H1 (cell line): ENCODE data around the gene SAMMSON. TPM values are rescaled to one million over a fixed set of nuclear protein-coding genes. Genes with fewer than 3 reads are reported as not detected.

Experiments used
- CTCF ChIA-PET: fragments of 300-600 bp; sonication (Branson Sonifier 250); formaldehyde crosslinking; loops from one replicate; lab custom pipeline; 2021; ENCODE audit not compliant: partially characterized antibody; lab: Charles Lee
- POLR2A ChIA-PET: fragments of 300-600 bp; sonication (Branson Sonifier 250); formaldehyde crosslinking; loops from one replicate; lab custom pipeline; 2021; ENCODE audit warnings: inconsistent platforms; ENCODE audit not compliant: partially characterized antibody; lab: Charles Lee
- DNase-seq, 2 experiments: peaks; one replicate each; pipeline versions ENCODE4 v3.0.0 to v3.0.0-alpha.2; 2010 to 2022; ENCODE audit warnings: low spot score in 2 of 2, low read depth in 1 of 2, mixed read lengths in 1 of 2
- FAIRE-seq: peaks from 2 replicates; lab custom pipeline; 2011; peaks lifted over from hg19 to GRCh38; lab: Jason Lieb, UNC
- H2AFZ ChIP-seq: 2 replicates; pipeline ENCODE4 v1.8.1; 2012; ENCODE audit warnings: low read length, inconsistent platforms
- H2AK5ac ChIP-seq: 2 replicates; pipeline ENCODE4 v1.6.1; 2013; ENCODE audit warnings: low read depth, low read length
- H2BK120ac ChIP-seq: replicated peaks from 2 replicates; pipeline ENCODE3; 2013; ENCODE audit warnings: low read depth, low read length, inconsistent platforms
- H2BK12ac ChIP-seq: 2 replicates; pipeline ENCODE4 v1.6.1; 2013; ENCODE audit warnings: low read depth, low read length
- H2BK15ac ChIP-seq: 2 replicates; pipeline ENCODE4 v1.6.1; 2013; ENCODE audit warnings: low read length
- H2BK20ac ChIP-seq: 2 replicates; pipeline ENCODE4 v1.6.1; 2013; ENCODE audit warnings: low read length
- H2BK5ac ChIP-seq: 2 replicates; pipeline ENCODE4 v1.6.1; 2013; ENCODE audit warnings: low read depth, low read length
- H3K14ac ChIP-seq: 2 replicates; pipeline ENCODE4 v1.6.1; 2013; ENCODE audit warnings: inconsistent platforms; ENCODE audit not compliant: insufficient read length
- H3K18ac ChIP-seq: 2 replicates; pipeline ENCODE4 v1.6.1; 2013; ENCODE audit warnings: low read length; ENCODE audit errors: extremely low read depth
- H3K23ac ChIP-seq: 2 replicates; pipeline ENCODE4 v1.6.1; 2013; ENCODE audit warnings: inconsistent platforms; ENCODE audit not compliant: insufficient read length
- H3K23me2 ChIP-seq: 2 replicates; pipeline ENCODE4 v1.6.1; 2013; ENCODE audit warnings: low read depth, low read length
- H3K27ac ChIP-seq: 2 replicates; pipeline ENCODE4 v1.6.1; 2011; ENCODE audit warnings: low read depth, low read length, inconsistent platforms
- H3K27me3 ChIP-seq, 4 experiments: replicated peaks in 1 of 4; 1 replicate in 1 of 4; 2 replicates in 3 of 4; pipeline versions ENCODE4 v1.6.1 to v1.8.1; 2011 to 2013; ENCODE audit warnings: low read length in 3 of 4, mild to moderate bottlenecking in 3 of 4, inconsistent platforms in 2 of 4, mixed read lengths in 2 of 4, moderate library complexity in 1 of 4; ENCODE audit not compliant: control insufficient read depth in 3 of 4, insufficient read depth in 3 of 4; ENCODE audit errors: extremely low read depth in 1 of 4
- H3K36me3 ChIP-seq, 4 experiments: 2 replicates each; pipeline versions ENCODE4 v1.6.1 to v1.8.1; 2011 to 2013; ENCODE audit warnings: mild to moderate bottlenecking in 4 of 4, low read length in 3 of 4, moderate library complexity in 2 of 4, control low read depth in 1 of 4, inconsistent platforms in 1 of 4; ENCODE audit not compliant: insufficient read depth in 4 of 4, control insufficient read depth in 2 of 4
- H3K4ac ChIP-seq: replicated peaks from 2 replicates; pipeline ENCODE3; 2013; ENCODE audit warnings: low read length, low read depth, mixed read lengths, inconsistent platforms; ENCODE audit not compliant: insufficient read length
- H3K4me1 ChIP-seq, 4 experiments: replicated peaks in 1 of 4; 1 replicate in 1 of 4; 2 replicates in 3 of 4; pipeline versions ENCODE4 v1.6.1 to v1.8.1; 2011 to 2013; ENCODE audit warnings: low read length in 3 of 4, inconsistent platforms in 2 of 4, mixed read lengths in 1 of 4; ENCODE audit not compliant: insufficient read depth in 4 of 4, control insufficient read depth in 3 of 4
- H3K4me2 ChIP-seq, 2 experiments: 2 replicates each; pipeline versions ENCODE4 v1.6.1 to v1.8.1; 2011 to 2013; ENCODE audit warnings: low read depth in 2 of 2, low read length in 2 of 2, control low read depth in 1 of 2, inconsistent platforms in 1 of 2, mild to moderate bottlenecking in 1 of 2; ENCODE audit not compliant: insufficient read depth in 1 of 2
- H3K4me3 ChIP-seq, 4 experiments: fragments of 200-600, 300-600 bp in 1 of 4; sonication (generic), shearing (Covaris generic), sonication (Bioruptor Twin) in 1 of 4; 2 replicates each; pipeline versions ENCODE4 v1.5.1 to v1.8.1; 2011 to 2016; ENCODE audit warnings: low read length in 4 of 4, low read depth in 3 of 4, control low read depth in 2 of 4, inconsistent platforms in 2 of 4, mild to moderate bottlenecking in 2 of 4, mixed read lengths in 1 of 4, moderate library complexity in 1 of 4; ENCODE audit not compliant: insufficient read depth in 2 of 4; ENCODE audit errors: extremely low read depth in 1 of 4
- H3K56ac ChIP-seq: replicated peaks from 2 replicates; pipeline ENCODE3; 2013; ENCODE audit warnings: low read depth, mild to moderate bottlenecking, mixed read lengths, low read length, inconsistent platforms; ENCODE audit not compliant: insufficient read length
- H3K79me1 ChIP-seq: 2 replicates; pipeline ENCODE4 v1.6.1; 2013; ENCODE audit warnings: low read depth, low read length, control low read depth
- H3K79me2 ChIP-seq, 2 experiments: 2 replicates each; pipeline versions ENCODE4 v1.6.1 to v1.8.1; 2012 to 2013; ENCODE audit warnings: low read length in 2 of 2, mild to moderate bottlenecking in 2 of 2, inconsistent platforms in 1 of 2; ENCODE audit not compliant: insufficient read depth in 2 of 2, control insufficient read depth in 1 of 2
- H3K9ac ChIP-seq, 4 experiments: replicated peaks in 1 of 4; 1 replicate in 1 of 4; 2 replicates in 3 of 4; pipeline versions ENCODE4 v1.6.1 to v1.8.1; 2011 to 2013; ENCODE audit warnings: low read depth in 3 of 4, low read length in 3 of 4, control low read depth in 2 of 4, mild to moderate bottlenecking in 2 of 4, moderate library complexity in 2 of 4, inconsistent platforms in 1 of 4; ENCODE audit errors: extremely low read depth in 1 of 4
- H3K9me3 ChIP-seq, 2 experiments: 2 replicates each; pipeline versions ENCODE4 v1.6.1 to v1.8.1; 2012 to 2013; ENCODE audit warnings: mild to moderate bottlenecking in 2 of 2, moderate library complexity in 2 of 2, control low read depth in 1 of 2, inconsistent platforms in 1 of 2, low read depth in 1 of 2, low read length in 1 of 2, mixed read lengths in 1 of 2; ENCODE audit not compliant: insufficient read depth in 2 of 2
- H4K20me1 ChIP-seq, 2 experiments: replicated peaks in 1 of 2; 2 replicates each; pipeline versions ENCODE3 to v1.8.1; 2011 to 2013; ENCODE audit warnings: inconsistent platforms in 2 of 2, low read length in 2 of 2, mild to moderate bottlenecking in 1 of 2; ENCODE audit not compliant: insufficient read depth in 2 of 2, control insufficient read depth in 1 of 2
- H4K5ac ChIP-seq: 2 replicates; pipeline ENCODE4 v1.6.1; 2013; ENCODE audit warnings: low read length, low read depth, mixed read lengths, inconsistent platforms; ENCODE audit not compliant: insufficient read length
- H4K8ac ChIP-seq: 2 replicates; pipeline ENCODE4 v1.8.0; 2013; ENCODE audit warnings: mild to moderate bottlenecking, moderate library complexity, low read length, inconsistent platforms; ENCODE audit not compliant: insufficient read depth; ENCODE audit errors: extremely low read depth
- H4K91ac ChIP-seq: replicated peaks from 2 replicates; pipeline ENCODE3; 2013; ENCODE audit warnings: low read length, mixed read lengths, inconsistent platforms; ENCODE audit not compliant: insufficient read length
- CHD2 ChIP-seq: IDR thresholded peaks from 2 replicates; pipeline ENCODE4 v1.6.1; 2012; ENCODE audit warnings: low read length, improper control_type of control experiment
- CREB1 ChIP-seq: IDR thresholded peaks from 2 replicates; pipeline ENCODE4 v1.6.1; 2012; ENCODE audit warnings: inconsistent platforms
- HDAC2 ChIP-seq, 2 experiments: fragments of 300-600 bp in 1 of 2; sonication (generic) in 1 of 2; IDR thresholded peaks; 2 replicates each; pipeline ENCODE4 v1.6.1; 2011 to 2012; ENCODE audit warnings: low read depth in 2 of 2, low read length in 2 of 2, mild to moderate bottlenecking in 2 of 2, moderate library complexity in 2 of 2, borderline replicate concordance in 1 of 2, inconsistent platforms in 1 of 2
- KDM1A ChIP-seq: fragments of 200-600, 300-600 bp; sonication (generic); IDR thresholded peaks from 2 replicates; pipeline ENCODE4 v1.7.1; 2016; ENCODE audit warnings: mild to moderate bottlenecking, low read length, borderline replicate concordance
- SUZ12 ChIP-seq: fragments of 200-600 bp; sonication (generic); IDR thresholded peaks from 2 replicates; pipeline ENCODE4 v1.6.1; 2012; ENCODE audit warnings: mild to moderate bottlenecking, inconsistent platforms, low read length, moderate library complexity, mixed read lengths
- TAF1 ChIP-seq: IDR thresholded peaks from 2 replicates; pipeline ENCODE4 v1.6.1; 2011; ENCODE audit warnings: mild to moderate bottlenecking, low read depth, low read length
- WGBS, 2 experiments: shearing (Covaris generic) in 1 of 2; methylation state at CpG; one replicate each; pipeline versions ENCODE4 v1.1.6 to v1.1.7; 2013 to 2015; ENCODE audit warnings: low lambda C conversion rate in 2 of 2, mixed read lengths in 2 of 2, inconsistent platforms in 1 of 2, low coverage in 1 of 2, missing lambda C conversion rate in 1 of 2; ENCODE audit not compliant: insufficient replicate concordance in 2 of 2, insufficient coverage in 1 of 2, insufficient read length in 1 of 2; ENCODE audit errors: extremely low coverage in 1 of 2, missing lambda C conversion rate in 1 of 2; 5-methylcytosine and 5-hydroxymethylcytosine counted together
- polyA plus RNA-seq, 7 experiments: library from polyadenylated mRNA; depleted of rRNA in 3 of 7; stranded (reverse) in 5 of 7; unstranded in 2 of 7; fragments of >200 nt in 5 of 7; fragments of 200-250 nt in 2 of 7; gene quantifications; 1 replicate in 5 of 7; 2 replicates in 1 of 7; 4 replicates in 1 of 7; pipeline versions ENCODE4 v1.2.1 to v1.2.3, GENCODE V29; 2011 to 2013; ENCODE audit warnings: missing spikeins in 2 of 7, mixed read lengths in 2 of 7
- total RNA-seq: library from RNA; stranded (reverse); fragmentation: NEBNext Ultra II Directional; extraction: Animal tissue kit (Norgen Biotek cat#: 25700); gene quantifications from 2 replicates; pipeline ENCODE4 v1.2.1, GENCODE V29; 2021

The SAMMSON gene
- total and polyA plus RNA-seq, 2 of the 8 experiments (the other 6 are each of a cell fraction or from before 2014, with no cell fraction given) = not detected

DNA sequence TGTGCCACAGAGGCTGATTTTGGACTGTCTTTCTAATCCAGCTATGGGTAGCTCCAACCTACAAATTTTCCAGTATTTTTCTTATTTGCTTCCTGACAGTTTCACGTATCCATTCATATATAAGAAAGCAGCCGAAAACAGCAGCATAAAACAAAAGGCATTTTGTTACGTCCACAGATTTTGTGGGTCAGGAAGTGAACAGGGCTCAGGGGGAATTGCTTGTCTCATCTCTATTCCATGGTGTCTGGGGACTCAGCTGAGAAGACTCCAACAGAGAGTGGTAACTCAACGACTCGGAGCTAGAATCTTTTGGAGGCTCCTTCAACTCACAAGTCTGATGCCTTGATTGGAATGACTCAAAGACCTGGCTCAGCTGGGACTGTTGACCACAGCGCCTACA lies 11.7 kb upstream of the SAMMSON start:
- Histone ChIP-seq H3K9me3 (no peaks in the 10 kb centered on the region), H3K79me1 (no peaks in the 10 kb centered on the region), H3K14ac (no peak overlapping the region), H3K79me2 (no peaks in the 10 kb centered on the region), H2BK5ac (no peak overlapping the region), H2AFZ (no peak overlapping the region), H2BK120ac (no peak overlapping the region), H3K4me2 (no peak overlapping the region), H4K8ac (no peak overlapping the region), H3K4me1 (no peaks in the 10 kb centered on the region), H3K36me3 (no peaks in the 10 kb centered on the region), H3K18ac (no peak overlapping the region), H3K23ac (no peak overlapping the region), H4K20me1 (no peaks in the 10 kb centered on the region), H3K23me2 (no peaks in the 10 kb centered on the region), H3K27me3 (peaks cover 0 to 17% (median 2%) of the 10 kb centered on the region in 4 experiments; a peak in 3 of 7 replicates)
- DNase-seq = no peak
- no peak for TF ChIP-seq KDM1A
- no peak for TF ChIP-seq SUZ12
- TF ChIP-seq HDAC2 (IDR thresholded peaks at IDR 0.05; ENCODE audit: borderline replicate concordance in 1 of 2, low read depth in 2 of 2, low read length in 2 of 2) = no peak
- no peak for TF ChIP-seq CHD2
- no peak for TF ChIP-seq CREB1
- TF ChIP-seq TAF1 = no peak
- TF ChIP-seq, all 59 proteins: peak for 0
- no peak for FAIRE-seq
- H2BK20ac ChIP-seq = no peak overlapping the region
- 88% methylated on average over 6 of the region's 6 CpGs; no CpG with 5 or more reads in 1 of the 2 experiments for WGBS, 2 experiments
- no peak overlapping the region for H2AK5ac ChIP-seq
- POLR2A ChIA-PET = interaction anchor here (1.4 kb wide), 1 partner anchor 13 kb away, joined by 3 read pairs; no protein-coding TSS in a partner anchor
- CTCF ChIA-PET = no interaction called here
- no peak overlapping the region for H3K27ac ChIP-seq
- H3K4me3 ChIP-seq = no peak overlapping the region
- no peak overlapping the region for H2BK12ac ChIP-seq
- no peak overlapping the region for H4K5ac ChIP-seq
- no peak overlapping the region for H3K9ac ChIP-seq
- no peak overlapping the region for H4K91ac ChIP-seq
- no peak overlapping the region for H3K56ac ChIP-seq
- H3K4ac ChIP-seq = no peak overlapping the region
- no peak overlapping the region for H2BK15ac ChIP-seq
